Measurements from ENCODE around the gene BTBD9. TPM values are rescaled to one million over a fixed set of nuclear protein-coding genes. Genes with fewer than 3 reads are reported as not detected.

BTBD9 gene
- total and polyA plus RNA-seq, 9 of the 15 experiments (the other 6 are each of a cell fraction or from before 2014, with no cell fraction given): 0.08 to 1.6 (median 0.58) TPM

GRCh38 chr6:38639498-38640215 is at the start of gene BTBD9 (continued):
- TF ChIP-seq, protein P1, sequence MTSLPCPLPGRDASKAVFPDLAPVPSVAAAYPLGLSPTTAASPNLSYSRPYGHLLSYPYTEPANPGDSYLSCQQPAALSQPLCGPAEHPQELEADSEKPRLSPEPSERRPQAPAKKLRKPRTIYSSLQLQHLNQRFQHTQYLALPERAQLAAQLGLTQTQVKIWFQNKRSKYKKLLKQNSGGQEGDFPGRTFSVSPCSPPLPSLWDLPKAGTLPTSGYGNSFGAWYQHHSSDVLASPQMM (CRISPR knock-in tag; IDR thresholded peaks at IDR 0.05): no peak
- TF ChIP-seq ZNF311 (CRISPR knock-in tag; IDR thresholded peaks at IDR 0.05): no peak
- no peak for TF ChIP-seq ZNF3 (CRISPR knock-in tag; IDR thresholded peaks at IDR 0.05)
- TF ChIP-seq ZNF830 (CRISPR knock-in tag; IDR thresholded peaks at IDR 0.05): no peak
- TF ChIP-seq NRF1 (conservative IDR thresholded peaks at IDR 0.05 in 1 of 2, IDR thresholded peaks at IDR 0.05 in 1 of 2): peak; percentile 91 to 92
- TF ChIP-seq, protein P2, sequence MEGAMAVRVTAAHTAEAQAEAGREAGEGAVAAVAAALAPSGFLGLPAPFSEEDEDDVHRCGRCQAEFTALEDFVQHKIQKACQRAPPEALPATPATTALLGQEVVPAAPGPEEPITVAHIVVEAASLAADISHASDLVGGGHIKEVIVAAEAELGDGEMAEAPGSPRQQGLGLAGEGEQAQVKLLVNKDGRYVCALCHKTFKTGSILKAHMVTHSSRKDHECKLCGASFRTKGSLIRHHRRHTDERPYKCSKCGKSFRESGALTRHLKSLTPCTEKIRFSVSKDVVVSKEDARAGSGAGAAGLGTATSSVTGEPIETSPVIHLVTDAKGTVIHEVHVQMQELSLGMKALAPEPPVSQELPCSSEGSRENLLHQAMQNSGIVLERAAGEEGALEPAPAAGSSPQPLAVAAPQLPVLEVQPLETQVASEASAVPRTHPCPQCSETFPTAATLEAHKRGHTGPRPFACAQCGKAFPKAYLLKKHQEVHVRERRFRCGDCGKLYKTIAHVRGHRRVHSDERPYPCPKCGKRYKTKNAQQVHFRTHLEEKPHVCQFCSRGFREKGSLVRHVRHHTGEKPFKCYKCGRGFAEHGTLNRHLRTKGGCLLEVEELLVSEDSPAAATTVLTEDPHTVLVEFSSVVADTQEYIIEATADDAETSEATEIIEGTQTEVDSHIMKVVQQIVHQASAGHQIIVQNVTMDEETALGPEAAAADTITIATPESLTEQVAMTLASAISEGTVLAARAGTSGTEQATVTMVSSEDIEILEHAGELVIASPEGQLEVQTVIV (CRISPR knock-in tag; IDR thresholded peaks at IDR 0.05; ENCODE audit: borderline replicate concordance): 0 out of 2 replicates have a peak, but pooled peaks have one; percentile 8
- no peak for TF ChIP-seq SMARCA4 (IDR thresholded peaks at IDR 0.05)
- no peak for TF ChIP-seq RBM15 (IDR thresholded peaks at IDR 0.05; ENCODE audit: insufficient read depth, low read length)
- TF ChIP-seq NELFE (IDR thresholded peaks at IDR 0.05; ENCODE audit: insufficient read depth, insufficient read length): no peak
- TF ChIP-seq ZNF280B (CRISPR knock-in tag; IDR thresholded peaks at IDR 0.05): no peak
- TF ChIP-seq TAF15 (IDR thresholded peaks at IDR 0.05; ENCODE audit: low read depth, low read length): no peak
- TF ChIP-seq, protein P3, sequence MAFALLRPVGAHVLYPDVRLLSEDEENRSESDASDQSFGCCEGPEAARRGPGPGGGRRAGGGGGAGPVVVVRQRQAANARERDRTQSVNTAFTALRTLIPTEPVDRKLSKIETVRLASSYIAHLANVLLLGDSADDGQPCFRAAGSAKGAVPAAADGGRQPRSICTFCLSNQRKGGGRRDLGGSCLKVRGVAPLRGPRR (CRISPR knock-in tag; IDR thresholded peaks at IDR 0.05): no peak
- TF ChIP-seq, protein P4, sequence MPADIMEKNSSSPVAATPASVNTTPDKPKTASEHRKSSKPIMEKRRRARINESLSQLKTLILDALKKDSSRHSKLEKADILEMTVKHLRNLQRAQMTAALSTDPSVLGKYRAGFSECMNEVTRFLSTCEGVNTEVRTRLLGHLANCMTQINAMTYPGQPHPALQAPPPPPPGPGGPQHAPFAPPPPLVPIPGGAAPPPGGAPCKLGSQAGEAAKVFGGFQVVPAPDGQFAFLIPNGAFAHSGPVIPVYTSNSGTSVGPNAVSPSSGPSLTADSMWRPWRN (IDR thresholded peaks at IDR 0.05; ENCODE audit: low read depth): no peak
- no peak for TF ChIP-seq PYGO2 (tag; IDR thresholded peaks at IDR 0.05)
- no peak for TF ChIP-seq ZFP1 (CRISPR knock-in tag; IDR thresholded peaks at IDR 0.05)
- TF ChIP-seq UBTF (IDR thresholded peaks at IDR 0.05; ENCODE audit: borderline replicate concordance in 1 of 2, low read depth in 2 of 2, low read length in 2 of 2): no peak
- TF ChIP-seq ZKSCAN8 (CRISPR knock-in tag; IDR thresholded peaks at IDR 0.05): peak; percentile 75
- no peak for TF ChIP-seq SRSF3 (IDR thresholded peaks at IDR 0.05; ENCODE audit: insufficient read depth, low read length)
- no peak for TF ChIP-seq ZSCAN32 (CRISPR knock-in tag; IDR thresholded peaks at IDR 0.05)
